Keratinocyte (primary cell): ENCODE data around the gene SCAMP2.

Experiments
- CTCF ChIP-seq, 3 experiments: IDR thresholded peaks in 1 of 3; conservative IDR thresholded peaks in 1 of 3; optimal IDR thresholded peaks in 1 of 3; 2 replicates in 2 of 3; 3 replicates in 1 of 3; pipeline versions ENCODE3 to v1.5.1; 2011; ENCODE audit warnings: low read length in 3 of 3, mild to moderate bottlenecking in 3 of 3, moderate library complexity in 2 of 3, control low read depth in 1 of 3, inconsistent platforms in 1 of 3; ENCODE audit not compliant: insufficient read depth in 2 of 3; ENCODE audit errors: extremely low read depth in 1 of 3
- EZH2 ChIP-seq: IDR thresholded peaks from one replicate; pipeline ENCODE4 v1.6.1; 2012; ENCODE audit warnings: inconsistent platforms, mild to moderate bottlenecking, low read length, moderate library complexity

GRCh38 chr15:74824976-74825375 is 48.2 kb downstream of the SCAMP2 start:
- TF ChIP-seq CTCF (optimal IDR thresholded peaks at IDR 0.05 in 1 of 3, IDR thresholded peaks at IDR 0.05 in 1 of 3, conservative IDR thresholded peaks at IDR 0.05 in 1 of 3; ENCODE audit: extremely low read depth in 1 of 3, insufficient read depth in 2 of 3, low read length in 3 of 3) (no peak), EZH2 (no peak)
